Measurements from ENCODE around the gene ERICH6B.

ERICH6B gene

GRCh38 chr13:45540864-45541263, 74.7 kb downstream of the ERICH6B start:
- no peak for FAIRE-seq

GRCh38 chr13:45540195-45540594, 75.3 kb downstream of the ERICH6B start:
- no peak for FAIRE-seq

GRCh38 chr13:45538382-45538781, 77.2 kb downstream of the ERICH6B start:
- FAIRE-seq = no peak

GRCh38 chr13:45537516-45537915, 78.0 kb downstream of the ERICH6B start:
- FAIRE-seq = no peak

- FAIRE-seq = peak; percentile 18
Measured at GRCh38 chr13:45536224-45536623, 79.3 kb downstream of the ERICH6B start.

- no peak for FAIRE-seq
Measured at GRCh38 chr13:45534604-45535003, 80.9 kb downstream of the ERICH6B start.

- FAIRE-seq = no peak
Measured at GRCh38 chr13:45529758-45530157, 85.8 kb downstream of the ERICH6B start.

- no peak for FAIRE-seq
Measured at GRCh38 chr13:45527699-45528462, 87.7 kb downstream of the ERICH6B start.

- FAIRE-seq = no peak
Measured at GRCh38 chr13:45522571-45522970, 93.0 kb downstream of the ERICH6B start.

GRCh38 chr13:45521297-45521696, 94.2 kb downstream of the ERICH6B start:
- no peak for FAIRE-seq

- FAIRE-seq = no peak
Measured at GRCh38 chr13:45519493-45519892, 96.0 kb downstream of the ERICH6B start.

- no peak for FAIRE-seq
Measured at GRCh38 chr13:45518525-45519245, 96.9 kb downstream of the ERICH6B start.

- FAIRE-seq = no peak
Measured at GRCh38 chr13:45516757-45517156, 98.8 kb downstream of the ERICH6B start.

GRCh38 chr13:45512098-45512496, 103.4 kb downstream of the ERICH6B start:
- FAIRE-seq = no peak

GRCh38 chr13:45511310-45512097, 104.0 kb downstream of the ERICH6B start:
- FAIRE-seq = no peak

- no peak for FAIRE-seq
Measured at GRCh38 chr13:45510672-45511071, 104.9 kb downstream of the ERICH6B start.

GRCh38 chr13:45508776-45509175, 106.8 kb downstream of the ERICH6B start:
- FAIRE-seq = no peak

- no peak for FAIRE-seq
Measured at GRCh38 chr13:45506811-45507210, 108.7 kb downstream of the ERICH6B start.

- FAIRE-seq = no peak
Measured at GRCh38 chr13:45503658-45504057, 111.9 kb downstream of the ERICH6B start.

- FAIRE-seq = no peak
Measured at GRCh38 chr13:45501175-45501526, 114.4 kb downstream of the ERICH6B start.

- FAIRE-seq = no peak
Measured at GRCh38 chr13:45500492-45501174, 114.9 kb downstream of the ERICH6B start.

- no peak for FAIRE-seq
Measured at GRCh38 chr13:45496942-45497341, 118.6 kb downstream of the ERICH6B start.

- FAIRE-seq = no peak
Measured at GRCh38 chr13:45492538-45492937, 123.0 kb downstream of the ERICH6B start.

All from colon (tissue), 2 donors.